GM12874 (cell line): ENCODE data around the gene SETD7.

Source experiments
- CTCF ChIP-seq: IDR thresholded peaks from 2 replicates; pipeline ENCODE4 v1.5.1; 2011; ENCODE audit warnings: low read depth, mild to moderate bottlenecking, control low read depth, low read length, moderate library complexity; ENCODE audit not compliant: insufficient read depth

The SETD7 gene

GRCh38 chr4:139488442-139488841 lies 67.6 kb downstream of the SETD7 start:
- TF ChIP-seq CTCF, result no peak

- no peak for TF ChIP-seq CTCF
Observed at GRCh38 chr4:139484783-139485311, 71.2 kb downstream of the SETD7 start.

GRCh38 chr4:139483000-139483399 lies 73.0 kb downstream of the SETD7 start:
- TF ChIP-seq CTCF, result no peak

GRCh38 chr4:139481465-139481864 lies 74.6 kb downstream of the SETD7 start:
- no peak for TF ChIP-seq CTCF

GRCh38 chr4:139476363-139476762 lies 79.7 kb downstream of the SETD7 start:
- no peak for TF ChIP-seq CTCF

GRCh38 chr4:139472852-139473251 lies 83.2 kb downstream of the SETD7 start:
- no peak for TF ChIP-seq CTCF

- no peak for TF ChIP-seq CTCF
Observed at GRCh38 chr4:139470997-139471665, 84.9 kb downstream of the SETD7 start.
